ENCODE measurements around the gene LRMDA.

GRCh38 chr10:75441682-75442081 is 10.3 kb downstream of the LRMDA start:
- TF ChIP-seq EZH2 (IDR thresholded peaks at IDR 0.05; ENCODE audit: borderline replicate concordance, low read depth, low read length, poor library complexity, severe bottlenecking) = no peak
- TF ChIP-seq CTCF (conservative IDR thresholded peaks at IDR 0.05; ENCODE audit: low read depth, low read length) = no peak
